ENCODE measurements around the gene PPP2R5A. TPM values are rescaled to one million over a fixed set of nuclear protein-coding genes. Genes with fewer than 3 reads are reported as not detected.
A peak's percentile ranks its signal among the peaks of the same experiment; 100 is the strongest.

The PPP2R5A gene
- total and polyA plus RNA-seq, 2 of the 13 experiments (the other 11 are each of a cell fraction or from before 2014, with no cell fraction given): 22.0 to 31.4 TPM

- TF ChIP-seq ZFX (CRISPR knock-in tag; IDR thresholded peaks at IDR 0.05; ENCODE audit: low read depth): peak; percentile 66
- peak; percentile 5 for TF ChIP-seq TEAD3 (CRISPR knock-in tag; optimal IDR thresholded peaks at IDR 0.05; ENCODE audit: borderline replicate concordance)
- TF ChIP-seq POGZ (CRISPR knock-in tag; IDR thresholded peaks at IDR 0.05): 0 out of 2 replicates have a peak, but pooled peaks have one; percentile 54
- peak; percentile 47 for TF ChIP-seq XRCC5 (optimal IDR thresholded peaks at IDR 0.05; ENCODE audit: low read length)
- no peak for TF ChIP-seq PTBP1 (IDR thresholded peaks at IDR 0.05; ENCODE audit: low read depth, low read length, poor library complexity, severe bottlenecking)
- TF ChIP-seq ZKSCAN8 (CRISPR knock-in tag; IDR thresholded peaks at IDR 0.05; ENCODE audit: borderline replicate concordance): 0 out of 2 replicates have a peak, but pooled peaks have one; percentile 7
- TF ChIP-seq, protein P1, sequence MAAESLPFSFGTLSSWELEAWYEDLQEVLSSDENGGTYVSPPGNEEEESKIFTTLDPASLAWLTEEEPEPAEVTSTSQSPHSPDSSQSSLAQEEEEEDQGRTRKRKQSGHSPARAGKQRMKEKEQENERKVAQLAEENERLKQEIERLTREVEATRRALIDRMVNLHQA (CRISPR knock-in tag; IDR thresholded peaks at IDR 0.05): no peak
- TF ChIP-seq ZNF343 (CRISPR knock-in tag; IDR thresholded peaks at IDR 0.05): 0 out of 2 replicates have a peak, but pooled peaks have one; percentile 38
- TF ChIP-seq LCORL (IDR thresholded peaks at IDR 0.05): no peak
- 0 out of 2 replicates have a peak, but pooled peaks have one; percentile 23 for TF ChIP-seq LCORL (CRISPR knock-in tag; IDR thresholded peaks at IDR 0.05)
- no peak for TF ChIP-seq TBL1XR1 (IDR thresholded peaks at IDR 0.05; ENCODE audit: borderline replicate concordance, low read length, partially characterized antibody)
- 0 out of 2 replicates have a peak, but pooled peaks have one; percentile 16 for TF ChIP-seq CREBL2 (CRISPR knock-in tag; IDR thresholded peaks at IDR 0.05; ENCODE audit: borderline replicate concordance)
These were observed 710 bp downstream of the PPP2R5A start (continued) for GRCh38 chr1:212285685-212286555.

Data from HepG2 (cell line).